Pancreas (tissue), 10 donors: Measurements from ENCODE around the gene DEDD. TPM values are rescaled to one million over a fixed set of nuclear protein-coding genes. Genes with fewer than 3 reads are reported as not detected.

Experiments
- ATAC-seq, 4 donors: fragments of 200-7000 bp; cut with Tn5 transposase; one replicate each; pipeline versions ENCODE4 v1.8.0 to v1.9.1; 2020; ENCODE audit warnings: mild to moderate bottlenecking in 4 of 4, moderate library complexity in 4 of 4
- DNase-seq, 6 donors: peaks; one replicate each; pipeline ENCODE4 v3.0.0-alpha.2; 2020
- FAIRE-seq: peaks from 2 replicates; lab custom pipeline; 2012; peaks lifted over from hg19 to GRCh38; lab: Jason Lieb, UNC
- H3K27ac ChIP-seq, 4 donors: fragments of 200-600 bp; sonication (generic); 1 replicate in 3 of 4; 2 replicates in 1 of 4; pipeline versions ENCODE4 v1.5.0 to v1.8.0; 2020
- H3K27me3 ChIP-seq, 4 donors: fragments of 200-600 bp; one replicate each; pipeline ENCODE4 v1.8.0; 2021
- H3K36me3 ChIP-seq, 3 donors: fragments of 200-600 bp; sonication (generic) in 1 of 3; one replicate each; pipeline versions ENCODE4 v1.5.0 to v1.8.0; 2020 to 2021
- H3K4me1 ChIP-seq, 3 donors: fragments of 200-600 bp; one replicate each; pipeline ENCODE4 v1.8.0; 2021
- H3K4me3 ChIP-seq, 4 donors: fragments of 200-600 bp; sonication (generic) in 2 of 4; one replicate each; pipeline versions ENCODE4 v1.5.0 to v1.8.0; 2020 to 2021
- H3K9me3 ChIP-seq, 4 donors: fragments of 200-600 bp; one replicate each; pipeline ENCODE4 v1.8.0; 2021
- WGBS, 2 donors: extraction: QIAGEN DNeasy Blood & Tissue Kit; methylation state at CpG; one replicate each; pipeline ENCODE4 v1.1.7; 2013; 5-methylcytosine and 5-hydroxymethylcytosine counted together
- intact Hi-C, 3 donors: fragments of 100-400 bp; cut with DNase I; formaldehyde crosslinking; loops; one replicate each; pipeline versions ENCODE4 v1.11.1 to v1.14.2; 2022
- polyA plus RNA-seq, 2 donors: library from polyadenylated mRNA; stranded (reverse); fragments of 200-250 nt; gene quantifications; one replicate each; pipeline ENCODE4 v1.2.3, GENCODE V29; 2013
- total RNA-seq, 6 donors: library from RNA; stranded (reverse); fragmentation: NEBNext Ultra II Directional in 4 of 6; extraction: Animal tissue kit (Norgen Biotek cat#: 25700) in 4 of 6; gene quantifications; one replicate each; pipeline versions ENCODE4 v1.2.1 to v1.2.4, GENCODE V29; 2021 to 2023
- TF ChIP-seq, protein P1 (sequence below), 4 donors: fragments of 200-600 bp; sonication (generic) in 3 of 4; IDR thresholded peaks; one replicate each; pipeline versions ENCODE4 v1.5.0 to v1.8.0; 2021; ENCODE audit warnings: antibody characterized with exemption in 4 of 4
- donor health status: healthy with polysubstance abuse.
- donor health status: DM: no; HTN: no; CAD: no; lungs with moderate emphysema.
- donor health status: DM: no; HTN: no; CAD: no.
- donor health status: control.
- donor health status: control.
- donor health status: Bipolar disorder and iron deficiency.
- donor health status: DM: yes; HTN: yes; CAD: no.
- donor health status: DM: no; HTN: no; CAD: no.
- donor health status: DM: no; HTN: no; CAD: no.
- donor health status: DM: yes; HTN: yes; CAD: no.

Gene DEDD
- total and polyA plus RNA-seq, 8 donors: 11.1 to 20.8 (median 15.6) TPM

DNA sequence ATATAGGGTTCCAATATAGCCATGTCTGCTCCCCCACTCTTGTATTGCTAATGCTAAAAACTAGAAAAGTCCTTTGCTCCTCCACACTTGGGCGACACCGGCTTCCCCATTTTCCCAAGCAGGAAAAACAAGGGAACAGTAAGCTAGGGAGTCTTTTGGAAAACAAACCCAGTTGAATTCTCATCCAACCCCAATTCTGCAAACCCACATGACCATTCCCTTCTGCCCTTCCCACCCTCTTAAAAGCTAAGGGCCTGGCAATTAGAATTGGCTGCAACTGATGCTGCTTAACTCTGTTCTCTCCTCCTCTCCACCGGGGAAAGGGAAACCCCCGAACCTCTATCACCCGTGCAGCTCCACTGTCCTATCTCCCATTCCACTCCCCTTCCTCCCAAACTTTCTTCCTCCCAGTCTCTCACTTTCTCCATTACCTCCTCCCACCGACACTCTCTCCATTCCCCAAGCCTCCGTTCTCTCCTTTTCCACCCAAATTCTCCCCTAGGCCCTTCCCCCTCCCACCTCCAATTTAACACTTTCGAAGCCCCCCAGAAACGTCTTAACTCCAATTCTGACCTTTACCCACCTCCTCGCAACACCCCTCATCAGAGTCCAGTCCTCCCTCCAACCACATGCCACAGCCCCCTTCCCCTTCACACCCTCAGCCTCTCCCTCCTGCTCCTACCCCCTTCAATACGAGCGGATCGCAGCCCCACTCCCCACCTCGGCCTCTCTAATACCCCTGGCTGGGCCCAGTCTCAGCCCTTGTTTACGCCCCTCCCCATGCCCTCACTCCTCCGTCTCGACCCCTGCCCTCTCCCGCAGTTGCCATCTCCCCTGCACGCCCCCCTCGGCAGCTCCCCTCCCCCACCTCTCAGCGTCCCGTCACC, 701 bp downstream of the DEDD start:
- Histone ChIP-seq H3K4me1 (peaks cover 6 to 12% (median 9%) of the 10 kb centered on the region in 3 donors), H3K36me3 (peaks cover 0 to 4% (median 0%) of the 10 kb centered on the region in 3 donors), H3K4me3 (peak overlapping the region; percentile 51 to 79 (median 64)), H3K27ac (peak overlapping the region; percentile 87 to 97 (median 92)), H3K9me3 (no peaks in the 10 kb centered on the region), H3K27me3 (no peaks in the 10 kb centered on the region)
- ATAC-seq (peak in 3 of 4 donors; percentile 5 to 15 (median 10)), FAIRE-seq (no peak), DNase-seq (no peak)
- 2 to 4% methylated on average over 22 of the region's 22 CpGs for WGBS, 2 donors
- intact Hi-C loops: loop anchor here in 1 of 3 donors (10.0 kb wide), 1 partner anchor 297 kb away; no protein-coding TSS in a partner anchor
- TF ChIP-seq, protein P1, sequence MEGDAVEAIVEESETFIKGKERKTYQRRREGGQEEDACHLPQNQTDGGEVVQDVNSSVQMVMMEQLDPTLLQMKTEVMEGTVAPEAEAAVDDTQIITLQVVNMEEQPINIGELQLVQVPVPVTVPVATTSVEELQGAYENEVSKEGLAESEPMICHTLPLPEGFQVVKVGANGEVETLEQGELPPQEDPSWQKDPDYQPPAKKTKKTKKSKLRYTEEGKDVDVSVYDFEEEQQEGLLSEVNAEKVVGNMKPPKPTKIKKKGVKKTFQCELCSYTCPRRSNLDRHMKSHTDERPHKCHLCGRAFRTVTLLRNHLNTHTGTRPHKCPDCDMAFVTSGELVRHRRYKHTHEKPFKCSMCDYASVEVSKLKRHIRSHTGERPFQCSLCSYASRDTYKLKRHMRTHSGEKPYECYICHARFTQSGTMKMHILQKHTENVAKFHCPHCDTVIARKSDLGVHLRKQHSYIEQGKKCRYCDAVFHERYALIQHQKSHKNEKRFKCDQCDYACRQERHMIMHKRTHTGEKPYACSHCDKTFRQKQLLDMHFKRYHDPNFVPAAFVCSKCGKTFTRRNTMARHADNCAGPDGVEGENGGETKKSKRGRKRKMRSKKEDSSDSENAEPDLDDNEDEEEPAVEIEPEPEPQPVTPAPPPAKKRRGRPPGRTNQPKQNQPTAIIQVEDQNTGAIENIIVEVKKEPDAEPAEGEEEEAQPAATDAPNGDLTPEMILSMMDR (IDR thresholded peaks at IDR 0.05): no peak

- TF ChIP-seq, protein P1 (IDR thresholded peaks at IDR 0.05): no peak
- intact Hi-C loops: loop anchor here in 1 of 3 donors (10.0 kb wide), 1 partner anchor 295 kb away; no protein-coding TSS in a partner anchor
- WGBS, 2 donors: 39 to 47% methylated on average over 1 of the region's 1 CpG
- FAIRE-seq: no peak
- H3K9me3 ChIP-seq: no peaks in the 10 kb centered on the region
- peaks cover 0 to 10% (median 0%) of the 10 kb centered on the region in 3 donors for H3K36me3 ChIP-seq
- H3K4me1 ChIP-seq: peaks cover 6 to 12% (median 9%) of the 10 kb centered on the region in 3 donors
- no peak for DNase-seq
- ATAC-seq: no peak
- no peak overlapping the region for H3K27ac ChIP-seq
- no peaks in the 10 kb centered on the region for H3K27me3 ChIP-seq
- no peak overlapping the region for H3K4me3 ChIP-seq
Measured at GRCh38 chr1:161130266-161130665, 2.2 kb downstream of the DEDD start.

GRCh38 chr1:161128591-161129420, 3.7 kb downstream of the DEDD start:
- 89% methylated on average over 4 of the region's 4 CpGs for WGBS, 2 donors
- Histone ChIP-seq H3K9me3 (no peaks in the 10 kb centered on the region), H3K27ac (no peak overlapping the region), H3K4me3 (no peak overlapping the region), H3K36me3 (peaks cover 0 to 20% (median 0%) of the 10 kb centered on the region in 3 donors), H3K4me1 (peaks cover 4 to 12% (median 6%) of the 10 kb centered on the region in 3 donors), H3K27me3 (no peaks in the 10 kb centered on the region)
- DNase-seq: no peak
- intact Hi-C loops: no loop called here
- ATAC-seq: no peak
- TF ChIP-seq, protein P1 (IDR thresholded peaks at IDR 0.05): no peak
- FAIRE-seq: no peak

DNA sequence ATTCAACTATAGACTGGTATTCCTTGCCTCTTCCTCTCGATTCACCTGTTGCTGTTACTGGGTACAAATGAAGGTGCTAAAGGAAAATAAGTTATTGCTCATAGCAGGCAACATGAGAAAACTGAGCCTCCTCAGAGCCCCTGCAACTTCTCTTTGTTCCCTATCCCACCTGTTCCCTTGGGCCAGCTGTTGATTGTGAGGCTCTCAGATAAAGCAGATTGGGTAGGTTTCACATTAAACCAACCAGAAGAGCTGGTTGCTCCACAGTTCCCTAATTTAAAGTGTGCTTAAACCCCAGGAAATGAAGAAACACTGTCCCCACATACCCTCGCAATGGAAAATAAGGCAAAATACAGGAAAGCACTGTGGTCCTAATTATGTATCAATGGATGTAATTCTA, 4.8 kb downstream of the DEDD start:
- TF ChIP-seq, protein P1 (IDR thresholded peaks at IDR 0.05): no peak
- DNase-seq (no peak), ATAC-seq (no peak), FAIRE-seq (no peak)
- H3K4me3 ChIP-seq: no peak overlapping the region
- no peak overlapping the region for H3K27ac ChIP-seq
- H3K36me3 ChIP-seq: peaks cover 0 to 28% (median 10%) of the 10 kb centered on the region in 3 donors
- WGBS, 2 donors: 84 to 87% methylated on average over 2 of the region's 2 CpGs
- no peaks in the 10 kb centered on the region for H3K27me3 ChIP-seq
- H3K4me1 ChIP-seq: peaks cover 0 to 12% (median 6%) of the 10 kb centered on the region in 3 donors
- no peaks in the 10 kb centered on the region for H3K9me3 ChIP-seq
- intact Hi-C loops: no loop called here
